T-helper 2 cell treated with Interferon-gamma antibody and Interleukin-4, amounts not matched to agents 100 ng/mL and 5 ng/mL, for 36 hours (primary cell): ENCODE results near the gene IL4. TPM values are rescaled to one million over a fixed set of nuclear protein-coding genes. Genes with fewer than 3 reads are reported as not detected.
"Not testable (repeated sequence)": the region's sequence is repeated elsewhere in the genome, so short reads cannot be mapped to it uniquely, and the experiment has no call there.

Experiments used
- intact Hi-C: fragments of 100-400 bp; cut with micrococcal nuclease; formaldehyde crosslinking; loops from one replicate; pipeline ENCODE4 v1.15.1; 2023
- total RNA-seq: library from RNA; stranded (reverse); gene quantifications from 2 replicates; pipeline ENCODE4 v1.2.3, GENCODE V29; 2022

The IL4 gene
- total RNA-seq: 4.0 and 7.9 TPM in 2 replicates

DNA sequence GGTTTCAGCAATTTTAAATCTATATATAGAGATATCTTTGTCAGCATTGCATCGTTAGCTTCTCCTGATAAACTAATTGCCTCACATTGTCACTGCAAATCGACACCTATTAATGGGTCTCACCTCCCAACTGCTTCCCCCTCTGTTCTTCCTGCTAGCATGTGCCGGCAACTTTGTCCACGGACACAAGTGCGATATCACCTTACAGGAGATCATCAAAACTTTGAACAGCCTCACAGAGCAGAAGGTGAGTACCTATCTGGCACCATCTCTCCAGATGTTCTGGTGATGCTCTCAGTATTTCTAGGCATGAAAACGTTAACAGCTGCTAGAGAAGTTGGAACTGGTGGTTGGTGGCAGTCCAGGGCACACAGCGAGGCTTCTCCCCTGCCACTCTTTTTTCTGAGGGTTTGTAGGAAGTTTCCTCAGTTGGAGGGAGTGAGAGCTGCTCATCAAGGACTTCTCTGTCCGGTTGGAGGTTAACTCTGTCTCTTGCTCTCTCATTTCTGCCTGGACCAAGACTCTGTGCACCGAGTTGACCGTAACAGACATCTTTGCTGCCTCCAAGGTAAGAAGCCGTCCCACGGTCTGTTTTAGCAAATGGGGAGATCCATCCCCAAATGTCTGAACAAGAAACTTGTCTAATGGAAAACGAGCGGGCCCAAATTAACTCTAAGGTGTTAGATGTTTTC lies at the start of gene IL4:
Gene IL4 (plus strand): TSS at position 51 of the 692 bp plus-strand sequence. CDS start 62 bp downstream, at position 113.
- intact Hi-C loops: loop anchor here (5.0 kb wide), 1 partner anchor 37 kb away; no protein-coding TSS in a partner anchor

DNA sequence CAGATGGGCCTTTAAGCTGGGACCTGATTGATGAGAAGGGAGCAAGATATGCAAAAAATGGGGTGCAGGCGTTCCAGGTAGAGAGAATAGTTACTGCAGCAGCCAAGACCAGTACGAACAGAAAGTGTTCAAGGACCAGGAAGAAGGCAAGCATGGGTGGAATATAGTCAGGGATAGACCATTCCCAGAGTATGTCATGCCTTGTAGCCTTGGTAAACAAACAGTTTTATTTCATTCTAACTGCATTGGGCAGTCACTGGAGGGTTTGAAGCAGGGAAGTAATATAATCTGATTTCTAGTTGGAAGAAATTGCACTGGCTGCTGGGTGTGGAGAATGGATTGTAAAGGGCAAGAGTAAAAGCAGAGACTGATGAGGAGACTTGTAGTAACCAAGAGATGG lies 46.3 kb upstream of the IL4 start:
- intact Hi-C loops: no loop called here

DNA sequence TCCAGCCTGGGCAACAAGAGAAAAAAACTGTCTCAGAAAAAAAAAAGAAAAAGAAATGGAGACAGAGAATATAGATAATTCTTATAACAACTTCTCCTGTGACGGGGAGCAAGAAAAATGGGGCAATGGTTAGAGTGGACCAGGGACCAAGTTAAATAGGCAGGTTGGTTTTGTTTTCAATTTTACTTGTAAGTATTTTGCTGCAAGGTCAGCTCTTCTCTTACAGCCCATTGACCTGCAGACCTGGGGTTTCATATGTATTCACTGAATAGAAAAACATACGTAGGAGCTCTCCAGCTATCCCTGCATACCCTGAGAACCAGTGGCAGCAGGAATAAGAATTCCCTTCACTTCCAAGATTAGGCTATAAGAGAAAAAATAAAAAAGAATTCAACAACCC lies 45.0 kb upstream of the IL4 start:
- intact Hi-C loops: loop anchor here (2.0 kb wide), 1 partner anchor 72 kb away; the partner anchor contains the start of gene RAD50

DNA sequence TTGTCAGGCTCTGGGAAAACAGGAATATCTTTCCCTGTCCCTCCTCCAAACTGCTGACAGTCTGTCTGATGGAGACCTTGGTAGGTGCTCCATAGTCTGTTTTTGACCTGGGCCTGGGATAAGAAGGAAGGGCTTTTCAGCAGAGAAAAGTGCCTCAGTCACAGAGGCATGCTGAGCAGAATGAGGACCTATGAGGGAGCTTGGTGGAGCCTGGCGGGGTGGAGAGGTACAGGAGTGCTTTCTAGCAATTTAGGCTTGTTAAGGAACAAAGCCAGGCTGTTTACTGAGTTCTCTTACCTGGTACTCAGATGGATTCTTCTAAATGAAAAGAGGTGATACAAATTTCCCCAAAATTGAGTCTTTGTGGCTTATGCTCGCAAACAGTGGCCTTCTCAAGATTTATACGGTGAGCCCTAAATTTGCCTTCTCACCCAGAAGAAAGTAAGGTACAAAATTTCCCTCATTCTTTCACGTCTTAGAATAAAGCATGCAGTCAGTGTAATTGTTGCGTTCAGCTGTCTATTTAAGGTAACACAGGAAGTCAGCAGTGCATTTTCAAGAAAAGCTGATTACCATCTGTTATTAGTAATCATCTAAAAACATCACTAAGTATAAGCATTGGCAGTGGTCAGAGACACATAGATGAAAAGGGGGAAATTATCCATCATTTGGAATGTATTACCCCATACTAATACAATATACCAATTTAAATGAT lies 44.4 kb upstream of the IL4 start:
- intact Hi-C loops: loop anchor here (2.0 kb wide), 1 partner anchor 73 kb away; the partner anchor contains the start of gene RAD50

DNA sequence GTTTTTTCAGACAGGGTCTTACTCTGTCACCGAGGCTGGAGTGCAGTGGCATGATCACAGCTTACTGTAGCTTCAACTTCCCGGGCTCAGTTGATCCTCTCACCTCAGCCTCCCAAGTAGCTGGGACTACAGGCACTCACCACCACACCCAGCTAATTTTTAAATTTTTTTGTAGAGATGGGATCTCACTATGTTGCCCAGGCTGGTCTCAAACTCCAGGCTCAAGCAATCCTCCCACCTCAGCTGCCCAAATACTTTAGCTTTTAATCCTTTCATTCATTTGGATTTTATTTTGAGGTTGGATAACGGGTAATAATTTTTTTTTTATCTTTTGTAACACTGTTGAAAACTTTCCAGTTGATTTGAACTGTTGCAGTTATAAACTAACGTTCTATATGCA lies 40.2 kb upstream of the IL4 start:
- intact Hi-C loops: not testable (repeated sequence)

DNA sequence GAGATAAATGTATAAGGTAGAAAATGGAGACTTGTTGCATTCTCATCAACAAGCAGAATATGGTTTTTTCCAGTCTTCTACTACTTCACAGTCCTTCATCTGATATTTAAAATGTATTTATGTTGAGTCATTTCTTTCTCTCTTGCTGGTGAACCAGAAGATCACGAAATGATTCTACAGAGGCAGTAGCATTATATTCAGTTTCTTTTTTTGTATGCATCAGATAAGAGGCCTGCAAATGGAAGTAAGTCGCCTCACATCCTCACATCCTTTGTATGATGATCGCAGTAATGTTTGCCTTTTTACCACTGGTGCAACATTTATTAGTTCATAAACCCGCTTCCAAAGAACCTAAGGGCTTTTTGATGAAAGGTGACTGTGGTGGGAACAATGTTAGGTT lies 37.9 kb upstream of the IL4 start:
- intact Hi-C loops: loop anchor here (1.0 to 5.0 kb wide), 4 partner anchors 36 to 109 kb away; partner anchors contain the start of genes IL4 and KIF3A

DNA sequence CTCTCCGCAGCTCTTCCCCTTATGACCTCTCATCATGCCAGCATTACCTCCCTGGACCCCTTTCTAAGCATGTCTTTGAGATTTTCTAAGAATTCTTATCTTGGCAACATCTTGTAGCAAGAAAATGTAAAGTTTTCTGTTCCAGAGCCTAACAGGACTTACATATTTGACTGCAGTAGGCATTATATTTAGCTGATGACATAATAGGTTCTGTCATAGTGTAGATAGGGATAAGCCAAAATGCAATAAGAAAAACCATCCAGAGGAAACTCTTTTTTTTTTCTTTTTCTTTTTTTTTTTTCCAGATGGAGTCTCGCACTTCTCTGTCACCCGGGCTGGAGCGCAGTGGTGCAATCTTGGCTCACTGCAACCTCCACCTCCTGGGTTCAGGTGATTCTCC lies 36.5 kb upstream of the IL4 start:
- intact Hi-C loops: loop anchor here (5.0 kb wide), 3 partner anchors 35 to 110 kb away; partner anchors contain the start of genes IL4 and KIF3A

DNA sequence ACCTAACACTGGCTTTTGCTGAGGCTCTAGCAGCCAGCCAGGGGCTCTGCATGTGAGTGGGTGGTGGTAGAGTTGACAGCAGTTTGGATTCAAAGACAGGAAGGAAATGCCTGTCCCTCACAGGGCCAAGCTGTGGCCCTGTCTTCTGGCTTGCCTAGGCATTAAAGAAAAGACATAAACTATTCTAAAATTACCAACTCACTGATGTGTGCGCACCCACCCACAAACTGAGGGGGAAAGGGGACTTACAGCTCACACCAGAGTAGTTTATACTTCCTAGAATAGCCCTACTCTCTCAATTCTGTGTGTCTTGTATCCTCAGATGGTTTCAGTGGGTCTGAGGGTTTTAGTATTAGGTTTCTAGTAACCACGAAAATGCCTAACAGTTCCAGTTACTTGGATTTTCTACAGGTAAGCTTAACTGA lies 34.1 kb upstream of the IL4 start:
- intact Hi-C loops: loop anchor here (5.0 kb wide), 3 partner anchors 33 to 112 kb away; partner anchors contain the start of genes IL4 and KIF3A

DNA sequence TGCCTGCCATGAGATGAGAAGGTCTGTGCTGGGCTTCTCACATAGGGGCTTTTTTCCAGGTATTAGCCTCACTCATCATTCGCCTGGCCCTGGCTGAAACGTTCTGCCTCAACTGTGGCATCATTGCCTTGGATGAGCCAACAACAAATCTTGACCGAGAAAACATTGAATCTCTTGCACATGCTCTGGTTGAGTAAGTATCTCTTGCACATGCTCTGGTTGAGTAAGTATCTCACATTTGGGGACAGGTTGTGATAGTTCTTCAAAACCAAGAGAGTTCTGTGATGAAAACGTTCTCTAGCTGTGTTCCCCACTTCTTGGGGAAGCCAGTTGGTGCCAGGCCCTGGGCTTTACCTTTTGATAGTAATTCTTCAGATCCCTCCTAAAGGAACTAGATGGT lies 33.2 kb upstream of the IL4 start:
- intact Hi-C loops: no loop called here

DNA sequence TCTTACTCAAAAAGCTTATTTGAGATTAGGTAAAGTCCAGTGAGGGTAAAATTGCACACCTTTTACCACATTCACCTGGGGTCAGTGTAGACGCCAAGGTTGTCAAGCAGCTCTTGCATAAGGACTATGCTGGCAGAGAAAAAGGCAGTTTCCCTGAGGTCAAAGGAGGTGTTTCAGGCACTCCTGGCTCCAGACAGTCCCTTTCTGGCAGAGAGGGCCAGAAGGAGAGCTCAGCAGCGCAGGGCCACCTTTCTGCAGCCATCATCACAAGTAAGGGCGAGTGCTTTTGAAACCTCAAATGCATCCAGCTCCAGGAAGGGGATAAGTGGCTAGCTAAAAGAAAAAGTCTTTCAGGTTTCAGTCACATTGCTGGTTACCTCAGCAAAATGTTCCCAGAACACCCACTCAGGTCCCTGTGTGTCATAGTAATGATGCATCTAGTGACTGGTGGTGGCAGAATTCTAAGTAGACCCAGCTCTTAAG lies 32.5 kb upstream of the IL4 start:
- intact Hi-C loops: no loop called here

DNA sequence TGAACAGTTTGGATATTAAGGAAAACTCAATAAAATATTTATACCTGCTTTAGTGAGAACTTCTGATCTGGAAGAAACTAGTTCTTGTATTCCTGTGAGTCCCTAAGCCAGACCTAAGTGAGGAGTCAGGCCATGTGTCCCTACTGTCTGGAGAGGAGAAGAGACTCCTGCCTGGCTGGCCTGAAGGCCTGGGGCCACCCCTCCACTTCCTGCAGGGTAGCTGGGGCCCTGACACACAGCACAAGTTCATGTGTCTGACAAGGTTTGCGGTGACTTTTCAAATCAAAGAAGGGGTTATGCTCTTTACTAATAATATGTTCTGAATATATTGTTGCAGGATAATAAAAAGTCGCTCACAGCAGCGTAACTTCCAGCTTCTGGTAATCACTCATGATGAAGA lies 31.9 kb upstream of the IL4 start:
- intact Hi-C loops: no loop called here

DNA sequence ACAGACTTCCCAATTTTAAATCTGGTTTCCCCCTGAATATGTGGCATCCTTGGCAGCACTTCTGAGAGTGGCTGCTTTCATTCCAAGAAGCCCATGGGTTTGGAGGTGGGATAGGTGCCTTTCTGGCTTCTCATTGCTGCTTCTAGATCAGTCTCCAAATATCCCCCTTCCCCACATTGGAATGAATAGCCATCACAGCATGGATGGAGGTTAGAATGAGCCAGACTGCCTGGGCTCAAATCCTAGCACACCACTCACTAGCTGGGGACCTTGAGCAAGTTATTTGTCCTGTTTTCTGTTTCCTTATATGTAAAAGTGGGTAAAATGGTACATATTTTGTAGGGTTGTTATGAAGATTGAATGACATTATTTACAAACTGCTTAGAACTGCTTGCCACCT lies 29.6 kb upstream of the IL4 start:
- intact Hi-C loops: no loop called here

DNA sequence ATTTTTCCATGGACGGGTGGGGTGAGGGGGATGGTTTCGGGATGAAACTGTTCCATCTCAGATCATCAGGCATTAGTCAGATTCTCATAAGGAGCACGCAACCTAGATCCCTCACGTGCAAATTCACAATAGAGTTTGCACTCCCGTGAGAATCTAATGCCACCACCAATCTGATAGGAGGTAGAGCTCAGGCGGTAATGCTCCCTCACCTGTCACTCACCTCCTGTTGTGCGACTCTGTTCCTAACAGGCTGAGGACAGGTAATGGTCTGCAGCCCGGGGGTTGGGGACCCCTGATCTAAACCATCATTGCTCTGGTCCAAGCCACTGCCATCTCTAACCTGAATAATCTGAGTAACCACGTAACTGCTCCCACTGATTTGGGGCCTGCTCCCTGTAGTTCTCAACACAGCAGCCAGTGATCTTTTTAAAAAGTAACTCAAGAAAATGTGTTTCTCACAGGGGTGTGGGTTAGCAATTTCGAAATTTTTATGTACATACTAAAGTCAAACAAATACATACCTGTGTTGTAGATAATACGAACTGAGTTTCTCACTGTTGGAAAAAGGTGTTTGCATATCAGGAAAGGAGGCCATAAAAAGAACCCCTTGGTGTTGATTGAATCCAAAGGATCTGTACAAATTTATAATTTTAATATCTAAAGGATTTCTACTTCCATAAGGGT lies 27.1 kb upstream of the IL4 start:
- intact Hi-C loops: no loop called here

DNA sequence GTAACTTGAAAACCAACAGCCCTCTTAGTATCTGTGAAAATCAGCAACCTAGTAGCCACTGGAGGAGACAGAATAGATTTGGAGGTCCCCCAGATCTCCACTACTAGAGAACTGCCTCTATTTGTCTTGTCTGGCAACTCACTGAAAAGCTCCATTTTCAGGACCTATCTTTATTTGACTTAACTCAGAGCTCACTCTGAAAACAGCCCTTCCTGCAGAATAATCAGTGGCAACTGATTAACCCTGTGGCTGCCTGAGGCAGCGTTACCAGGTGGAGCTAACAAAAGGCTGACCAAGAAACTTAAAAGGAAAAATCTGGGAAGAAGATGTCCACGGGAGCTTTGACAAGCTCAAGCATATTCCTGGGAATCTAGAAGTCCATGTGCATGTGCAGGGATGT lies 26.3 kb upstream of the IL4 start:
- intact Hi-C loops: no loop called here

DNA sequence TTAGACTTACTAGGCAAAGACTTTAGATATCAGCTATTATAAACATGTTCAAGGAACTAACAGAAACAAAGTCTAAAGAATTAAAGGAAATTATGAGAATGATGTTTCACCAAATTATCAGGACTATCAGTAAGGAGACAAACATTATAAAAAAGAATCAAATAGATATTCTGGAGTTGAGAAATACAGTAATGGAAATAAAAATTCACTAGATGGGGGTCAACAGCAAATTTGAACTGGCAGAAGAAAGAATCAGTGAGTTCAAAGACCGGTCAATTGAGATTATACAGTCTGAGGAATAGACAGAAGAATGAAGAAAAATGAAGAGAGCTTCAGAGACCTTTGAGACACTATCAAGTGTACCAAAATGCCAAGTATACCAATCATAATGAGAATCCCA lies 25.4 kb upstream of the IL4 start:
- intact Hi-C loops: no loop called here

DNA sequence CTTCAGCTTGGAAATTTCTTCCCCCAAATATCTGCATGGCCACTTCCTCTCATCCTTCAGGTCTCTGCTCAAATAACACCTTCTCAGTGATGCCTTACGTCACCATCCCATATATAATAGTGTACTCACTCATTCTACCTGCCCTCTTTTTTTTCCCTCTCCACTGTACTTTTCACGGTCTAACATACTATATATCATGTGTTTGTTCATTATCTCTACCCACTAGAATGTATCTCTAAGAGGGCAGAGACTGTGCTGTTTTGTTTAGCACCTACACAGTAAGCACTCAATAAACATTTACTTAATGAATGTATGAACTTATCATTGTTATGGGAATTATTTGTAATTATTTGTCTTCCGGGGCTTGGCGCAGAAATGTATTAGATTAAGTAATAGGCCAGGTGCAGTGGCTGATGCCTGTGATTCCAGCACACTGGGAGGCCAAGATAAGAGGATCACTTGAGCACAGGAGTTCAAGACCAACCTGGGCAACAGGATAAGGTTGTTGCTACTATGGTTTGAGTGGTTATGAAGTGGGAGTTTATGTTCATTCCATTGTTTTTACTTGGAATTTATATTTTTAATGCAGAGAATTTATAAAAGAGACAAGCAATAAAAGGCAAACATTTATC lies 21.8 kb upstream of the IL4 start:
- intact Hi-C loops: no loop called here

DNA sequence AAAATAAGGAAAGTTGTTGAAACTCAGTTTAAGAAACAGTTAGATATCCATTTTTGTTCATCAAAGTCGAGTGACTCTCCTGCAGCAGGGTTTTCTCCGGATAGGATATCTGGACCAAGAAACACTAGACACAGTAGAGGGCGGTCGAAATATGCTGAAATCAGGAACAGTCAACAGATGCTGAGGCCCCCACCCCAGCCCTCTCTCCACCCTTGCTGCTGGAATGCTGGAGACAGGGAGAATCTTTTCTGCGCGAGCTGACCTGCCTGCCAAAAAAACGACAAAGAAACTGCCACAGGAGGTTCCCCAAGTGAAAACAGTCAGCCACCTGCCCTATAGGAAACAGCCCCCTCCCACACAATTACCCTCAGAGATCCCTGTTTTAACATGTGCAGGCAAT lies 20.1 kb upstream of the IL4 start:
- intact Hi-C loops: no loop called here

DNA sequence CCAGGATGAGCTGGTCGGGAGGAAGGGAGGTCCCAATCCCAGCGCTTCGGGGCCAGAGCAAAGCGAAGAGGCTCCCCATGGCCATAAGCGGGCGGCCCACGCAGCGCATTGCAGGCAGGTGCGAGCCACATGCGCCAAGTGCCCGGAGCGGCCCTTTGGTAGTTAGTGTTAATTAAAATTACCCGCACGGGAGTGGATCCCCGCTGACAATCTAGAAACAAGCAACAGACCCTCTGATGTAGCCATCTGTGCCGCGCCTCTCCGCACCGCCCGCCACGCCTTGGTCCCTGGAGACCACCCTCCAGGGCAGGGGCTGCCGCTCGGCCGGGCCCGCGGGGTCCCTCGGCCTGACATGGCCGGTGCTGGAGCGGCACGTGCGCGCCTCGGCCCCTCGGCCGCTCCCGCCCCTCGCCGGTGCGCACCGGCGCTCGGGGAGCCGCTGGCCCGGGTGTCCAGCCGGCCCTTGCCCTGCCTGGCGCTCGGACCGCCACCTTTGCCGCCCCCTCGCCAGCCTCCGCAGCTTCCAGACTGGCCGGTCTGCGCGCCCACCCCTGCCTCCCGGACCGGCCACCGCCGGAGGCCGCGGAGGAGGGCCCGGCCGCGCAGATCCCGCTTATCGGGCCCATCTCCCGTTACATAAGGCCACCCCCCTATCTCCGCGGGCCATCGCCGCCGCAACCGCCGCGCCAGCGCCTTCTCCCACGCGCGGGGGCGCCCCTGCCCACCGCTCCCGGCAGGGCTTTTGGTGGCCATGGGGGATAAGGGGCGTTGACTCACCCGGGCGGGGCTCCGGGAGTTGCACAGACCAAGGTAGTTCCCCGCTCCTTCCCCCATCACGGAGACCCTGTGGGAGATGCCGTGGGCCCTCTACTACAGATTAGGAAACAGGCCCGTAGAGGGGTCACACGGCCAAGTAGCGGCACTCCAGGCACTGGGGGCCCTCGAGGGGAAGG lies 17.7 kb upstream of the IL4 start:
- intact Hi-C loops: no loop called here

DNA sequence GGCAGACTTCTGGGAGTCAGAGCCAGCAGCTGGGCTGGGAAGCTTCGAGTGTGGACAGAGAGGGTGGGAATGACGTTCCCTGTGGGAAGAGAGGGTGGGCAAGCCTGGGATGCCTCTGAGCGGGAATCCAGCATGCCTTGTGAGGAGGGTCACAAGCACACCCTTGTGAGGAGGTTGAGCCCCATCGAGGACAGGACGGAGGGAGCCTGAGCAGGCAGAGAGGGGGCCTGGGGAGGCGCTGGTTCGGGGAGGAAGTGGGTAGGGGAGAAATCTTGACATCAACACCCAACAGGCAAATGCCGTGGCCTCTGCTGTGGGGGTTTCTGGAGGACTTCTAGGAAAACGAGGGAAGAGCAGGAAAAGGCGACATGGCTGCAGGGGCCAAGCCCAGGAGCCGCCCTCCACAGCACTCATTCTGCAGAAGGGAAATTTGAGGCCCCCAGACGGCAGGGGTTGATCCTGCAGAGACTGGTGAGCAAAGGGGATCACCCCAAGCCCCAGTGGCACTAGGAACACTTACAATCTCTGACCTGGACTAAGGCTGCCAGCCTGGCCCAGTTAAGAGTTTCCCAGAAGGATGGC lies 16.9 kb upstream of the IL4 start:
- intact Hi-C loops: no loop called here
